Caco-2 (cell line): ENCODE data around the gene INPP4A. TPM values are rescaled to one million over a fixed set of nuclear protein-coding genes. Genes with fewer than 3 reads are reported as not detected.

ENCODE experiments used
- BruUV-seq: library from RNA; stranded (reverse); fragments of 400-500 nt; replicated peaks from 2 replicates; lab custom pipeline; 2021; lab: Mats Ljungman, UMichigan
- CTCF ChIA-PET: fragments of 300-600 bp; sonication (Branson Sonifier 250); formaldehyde crosslinking; loops from one replicate; lab custom pipeline; 2022; ENCODE audit warnings: antibody characterized with exemption; lab: Charles Lee
- POLR2A ChIA-PET: fragments of 300-600 bp; sonication (Branson Sonifier 250); formaldehyde crosslinking; loops from one replicate; lab custom pipeline; 2022; ENCODE audit warnings: antibody characterized with exemption; lab: Charles Lee
- DNase-seq, 2 experiments: peaks; one replicate each; pipeline versions ENCODE4 v3.0.0 to v3.0.0-alpha.2; 2020 to 2022
- H3K27me3 ChIP-seq: replicated peaks from 2 replicates; pipeline ENCODE4 v1.6.0; 2011; ENCODE audit warnings: low read length; ENCODE audit not compliant: control insufficient read depth, insufficient read depth
- H3K36me3 ChIP-seq: 2 replicates; pipeline ENCODE4 v1.5.1; 2011; ENCODE audit warnings: low read length; ENCODE audit not compliant: control insufficient read depth, insufficient read depth
- H3K4me1 ChIP-seq: fragments of 250-450 bp; sonication (Bioruptor Pico); 2 replicates; pipeline ENCODE4 v1.5.1; 2020; ENCODE audit warnings: mild to moderate bottlenecking
- H3K4me3 ChIP-seq: 2 replicates; pipeline ENCODE4 v1.5.1; 2011; ENCODE audit warnings: low read depth, mild to moderate bottlenecking, control low read depth, low read length
- H3K9me3 ChIP-seq: fragments of 250-450 bp; sonication (Bioruptor Pico); 2 replicates; pipeline ENCODE4 v1.5.1; 2020; ENCODE audit warnings: mild to moderate bottlenecking, moderate library complexity
- H3K27ac Mint-ChIP-seq: one replicate; pipeline ENCODE4 v1.8.0; 2022; ENCODE audit warnings: mixed read lengths; ENCODE audit not compliant: unreplicated experiment
- H3K27me3 Mint-ChIP-seq: one replicate; pipeline ENCODE4 v1.8.0; 2022; ENCODE audit warnings: mixed read lengths; ENCODE audit not compliant: insufficient read depth, unreplicated experiment
- H3K36me3 Mint-ChIP-seq: one replicate; pipeline ENCODE4 v1.8.0; 2022; ENCODE audit warnings: mild to moderate bottlenecking, mixed read lengths; ENCODE audit not compliant: insufficient read depth, unreplicated experiment
- H3K4me1 Mint-ChIP-seq: one replicate; pipeline ENCODE4 v1.8.0; 2022; ENCODE audit warnings: low read depth, mixed read lengths; ENCODE audit not compliant: unreplicated experiment
- H3K4me3 Mint-ChIP-seq: one replicate; pipeline ENCODE4 v1.8.0; 2022; ENCODE audit warnings: mild to moderate bottlenecking, moderate library complexity, mixed read lengths; ENCODE audit not compliant: unreplicated experiment
- H3K9me3 Mint-ChIP-seq: one replicate; pipeline ENCODE4 v1.8.0; 2022; ENCODE audit warnings: mixed read lengths; ENCODE audit not compliant: unreplicated experiment
- intact Hi-C: fragments of 100-400 bp; cut with micrococcal nuclease; formaldehyde crosslinking; loops from one replicate; pipeline ENCODE4 v1.10.0; 2022; ENCODE audit not compliant: unreplicated experiment
- total RNA-seq: library from RNA; stranded (reverse); gene quantifications from 2 replicates; pipeline ENCODE4 v1.2.3, GENCODE V29; 2022
- TF ChIP-seq, protein P1 (sequence below), 2 experiments: fragments of 200-600 bp in 1 of 2; IDR thresholded peaks; 1 replicate in 1 of 2; 2 replicates in 1 of 2; pipeline versions ENCODE4 v1.5.1 to v1.8.0; 2011 to 2022; ENCODE audit warnings: antibody characterized with exemption in 1 of 2, control low read depth in 1 of 2, inconsistent platforms in 1 of 2, low read depth in 1 of 2, low read length in 1 of 2, mild to moderate bottlenecking in 1 of 2, moderate library complexity in 1 of 2; ENCODE audit not compliant: insufficient read depth in 1 of 2, severe bottlenecking in 1 of 2, unreplicated experiment in 1 of 2

Gene INPP4A
- total RNA-seq, 1 experiment from 2014 or later: 26.3 TPM

DNA sequence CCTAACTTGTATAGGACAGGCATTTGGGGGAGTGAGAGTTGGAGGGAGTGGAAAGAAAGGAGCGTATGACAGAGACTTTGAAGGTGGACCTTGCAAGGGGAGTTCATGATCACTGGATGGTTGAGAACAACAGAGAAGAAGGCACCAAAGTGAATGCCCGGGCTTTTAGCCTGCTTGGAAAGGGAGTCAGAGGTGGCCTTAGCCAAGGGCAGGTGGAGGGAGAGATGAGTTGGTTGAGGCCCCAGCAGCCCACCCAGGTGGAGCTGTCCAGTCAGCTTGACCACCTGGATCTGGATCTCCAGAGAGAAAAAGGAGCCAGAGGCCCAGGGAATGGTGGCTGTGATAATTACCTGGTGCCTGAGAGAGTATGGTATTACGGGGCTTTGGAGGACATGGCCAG, 90.1 kb downstream of the INPP4A start:
- TF ChIP-seq, protein P1, sequence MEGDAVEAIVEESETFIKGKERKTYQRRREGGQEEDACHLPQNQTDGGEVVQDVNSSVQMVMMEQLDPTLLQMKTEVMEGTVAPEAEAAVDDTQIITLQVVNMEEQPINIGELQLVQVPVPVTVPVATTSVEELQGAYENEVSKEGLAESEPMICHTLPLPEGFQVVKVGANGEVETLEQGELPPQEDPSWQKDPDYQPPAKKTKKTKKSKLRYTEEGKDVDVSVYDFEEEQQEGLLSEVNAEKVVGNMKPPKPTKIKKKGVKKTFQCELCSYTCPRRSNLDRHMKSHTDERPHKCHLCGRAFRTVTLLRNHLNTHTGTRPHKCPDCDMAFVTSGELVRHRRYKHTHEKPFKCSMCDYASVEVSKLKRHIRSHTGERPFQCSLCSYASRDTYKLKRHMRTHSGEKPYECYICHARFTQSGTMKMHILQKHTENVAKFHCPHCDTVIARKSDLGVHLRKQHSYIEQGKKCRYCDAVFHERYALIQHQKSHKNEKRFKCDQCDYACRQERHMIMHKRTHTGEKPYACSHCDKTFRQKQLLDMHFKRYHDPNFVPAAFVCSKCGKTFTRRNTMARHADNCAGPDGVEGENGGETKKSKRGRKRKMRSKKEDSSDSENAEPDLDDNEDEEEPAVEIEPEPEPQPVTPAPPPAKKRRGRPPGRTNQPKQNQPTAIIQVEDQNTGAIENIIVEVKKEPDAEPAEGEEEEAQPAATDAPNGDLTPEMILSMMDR (IDR thresholded peaks at IDR 0.05; ENCODE audit: insufficient read depth in 1 of 2, low read depth in 1 of 2, low read length in 1 of 2, severe bottlenecking in 1 of 2, unreplicated experiment in 1 of 2): no peak
- DNase-seq: no peak
- Mint-ChIP-seq H3K9me3 (no peaks in the 10 kb centered on the region), H3K27me3 (no peaks in the 10 kb centered on the region), H3K4me1 (no peaks in the 10 kb centered on the region), H3K27ac (no peak overlapping the region), H3K4me3 (no peak overlapping the region), H3K36me3 (no peaks in the 10 kb centered on the region)
- no peak overlapping the region for H3K4me3 ChIP-seq
- no peaks in the 10 kb centered on the region; the same call in 1 of the 2 replicates for H3K36me3 ChIP-seq
- H3K4me1 ChIP-seq: no peaks in the 10 kb centered on the region
- H3K9me3 ChIP-seq: no peaks in the 10 kb centered on the region
- CTCF ChIA-PET: no interaction called here
- no TSS peak for BruUV-seq
- POLR2A ChIA-PET: no interaction called here
- intact Hi-C loops: no loop called here
- H3K27me3 ChIP-seq: no peaks in the 10 kb centered on the region

DNA sequence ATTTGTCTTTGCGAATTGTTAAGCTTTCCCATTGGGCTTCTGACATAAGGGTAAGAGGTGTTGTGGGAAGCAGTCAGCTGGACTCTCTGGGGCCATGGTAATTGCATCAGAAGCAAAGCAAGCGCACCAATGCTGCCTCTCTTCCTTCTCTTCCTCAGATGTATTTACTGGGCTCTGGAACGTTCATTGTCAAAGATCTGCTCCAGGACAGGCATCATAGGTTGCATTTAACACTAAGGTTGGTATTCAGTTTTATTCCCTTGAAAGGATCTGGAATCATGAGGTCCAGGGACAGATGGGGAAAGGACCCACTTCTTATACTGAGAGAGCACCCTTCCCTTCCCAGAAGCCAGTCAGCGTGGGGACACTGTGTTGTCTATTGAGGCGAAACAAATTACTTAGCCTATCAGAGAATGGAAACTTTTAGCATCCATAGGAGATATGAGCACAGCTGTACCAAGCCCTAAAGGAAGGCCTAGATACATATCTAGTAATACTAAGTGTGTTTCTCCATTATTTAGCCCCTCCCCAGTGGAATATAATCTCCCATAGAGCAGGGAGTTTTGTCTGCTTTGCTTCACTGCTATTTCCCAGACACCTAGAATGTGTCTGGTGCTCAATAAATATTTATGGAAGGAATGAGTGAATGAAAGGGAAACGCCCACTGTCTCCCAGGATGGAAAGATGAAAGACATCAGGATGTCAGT, 91.5 kb downstream of the INPP4A start:
- no peak overlapping the region for H3K4me3 Mint-ChIP-seq
- H3K4me1 Mint-ChIP-seq: no peaks in the 10 kb centered on the region
- CTCF ChIA-PET: no interaction called here
- Histone ChIP-seq H3K36me3 (no peaks in the 10 kb centered on the region; the same call in 1 of the 2 replicates), H3K27me3 (no peaks in the 10 kb centered on the region), H3K9me3 (no peaks in the 10 kb centered on the region), H3K4me3 (no peak overlapping the region), H3K4me1 (no peaks in the 10 kb centered on the region)
- no peaks in the 10 kb centered on the region for H3K9me3 Mint-ChIP-seq
- POLR2A ChIA-PET: no interaction called here
- DNase-seq: no peak
- intact Hi-C loops: no loop called here
- TF ChIP-seq, protein P1 (IDR thresholded peaks at IDR 0.05; ENCODE audit: insufficient read depth in 1 of 2, low read depth in 1 of 2, low read length in 1 of 2, severe bottlenecking in 1 of 2, unreplicated experiment in 1 of 2): no peak
- H3K36me3 Mint-ChIP-seq: peaks cover 5% of the 10 kb centered on the region
- H3K27me3 Mint-ChIP-seq: no peaks in the 10 kb centered on the region
- H3K27ac Mint-ChIP-seq: no peak overlapping the region
- BruUV-seq: no TSS peak

- no peaks in the 10 kb centered on the region for H3K27me3 Mint-ChIP-seq
- no peak overlapping the region for H3K4me3 ChIP-seq
- H3K36me3 ChIP-seq: peaks cover 2% of the 10 kb centered on the region; the same call in 1 of the 2 replicates
- H3K4me1 Mint-ChIP-seq: no peaks in the 10 kb centered on the region
- ChIA-PET POLR2A (no interaction called here), CTCF (no interaction called here)
- DNase-seq: no peak
- no TSS peak for BruUV-seq
- no peaks in the 10 kb centered on the region for H3K9me3 Mint-ChIP-seq
- no peaks in the 10 kb centered on the region for H3K27me3 ChIP-seq
- TF ChIP-seq, protein P1 (IDR thresholded peaks at IDR 0.05; ENCODE audit: insufficient read depth in 1 of 2, low read depth in 1 of 2, low read length in 1 of 2, severe bottlenecking in 1 of 2, unreplicated experiment in 1 of 2): no peak
- intact Hi-C loops: no loop called here
- no peaks in the 10 kb centered on the region for H3K4me1 ChIP-seq
- peaks cover 5% of the 10 kb centered on the region for H3K36me3 Mint-ChIP-seq
- no peak overlapping the region for H3K27ac Mint-ChIP-seq
- H3K4me3 Mint-ChIP-seq: no peak overlapping the region
- no peaks in the 10 kb centered on the region for H3K9me3 ChIP-seq
Measured at GRCh38 chr2:98537390-98538126, 92.9 kb downstream of the INPP4A start.
